ENCODE results near the gene MCTP1.
"Not testable (repeated sequence)": the region's sequence is repeated elsewhere in the genome, so short reads cannot be mapped to it uniquely, and the experiment has no call there.

MCTP1 gene

GRCh38 chr5:95152535-95152934 lies 132.4 kb downstream of the MCTP1 start:
- Histone ChIP-seq H3K4me1 (no peaks in the 10 kb centered on the region), H3K27me3 (no peaks in the 10 kb centered on the region; the same call in 1 of the 2 replicates), H3K4me3 (ENCODE audit: low read depth, low read length) (no peak overlapping the region), H3K36me3 (no peaks in the 10 kb centered on the region), H3K9me3 (no peaks in the 10 kb centered on the region)
- DNase-seq: no peak
- TF ChIP-seq CTCF (IDR thresholded peaks at IDR 0.05; ENCODE audit: low read depth, low read length): no peak

GRCh38 chr5:95152131-95152530 lies 132.8 kb downstream of the MCTP1 start:
- H3K36me3 ChIP-seq: no peaks in the 10 kb centered on the region
- TF ChIP-seq CTCF (IDR thresholded peaks at IDR 0.05; ENCODE audit: low read depth, low read length): no peak
- H3K4me1 ChIP-seq: no peaks in the 10 kb centered on the region
- H3K4me3 ChIP-seq (ENCODE audit: low read depth, low read length): no peak overlapping the region
- no peak for DNase-seq
- H3K9me3 ChIP-seq: no peaks in the 10 kb centered on the region
- no peaks in the 10 kb centered on the region; the same call in 1 of the 2 replicates for H3K27me3 ChIP-seq

- no peak for DNase-seq
- H3K4me3 ChIP-seq (ENCODE audit: low read depth, low read length): no peak overlapping the region
- no peaks in the 10 kb centered on the region; the same call in 1 of the 2 replicates for H3K27me3 ChIP-seq
- no peaks in the 10 kb centered on the region for H3K9me3 ChIP-seq
- TF ChIP-seq CTCF (IDR thresholded peaks at IDR 0.05; ENCODE audit: low read depth, low read length): no peak
- no peaks in the 10 kb centered on the region for H3K4me1 ChIP-seq
- H3K36me3 ChIP-seq: no peaks in the 10 kb centered on the region
Measured at GRCh38 chr5:95151694-95152093, 133.2 kb downstream of the MCTP1 start.

- Histone ChIP-seq H3K27me3 (no peaks in the 10 kb centered on the region; the same call in 1 of the 2 replicates), H3K4me1 (no peaks in the 10 kb centered on the region), H3K9me3 (no peaks in the 10 kb centered on the region), H3K36me3 (no peaks in the 10 kb centered on the region), H3K4me3 (ENCODE audit: low read depth, low read length) (no peak overlapping the region)
- DNase-seq: no peak
- no peak for TF ChIP-seq CTCF (IDR thresholded peaks at IDR 0.05; ENCODE audit: low read depth, low read length)
Measured at GRCh38 chr5:95149387-95149786, 135.5 kb downstream of the MCTP1 start.

GRCh38 chr5:95148453-95148852 lies 136.4 kb downstream of the MCTP1 start:
- Histone ChIP-seq H3K9me3 (no peaks in the 10 kb centered on the region), H3K4me1 (no peaks in the 10 kb centered on the region), H3K27me3 (no peaks in the 10 kb centered on the region; the same call in 1 of the 2 replicates), H3K36me3 (no peaks in the 10 kb centered on the region), H3K4me3 (ENCODE audit: low read depth, low read length) (no peak overlapping the region)
- TF ChIP-seq CTCF (IDR thresholded peaks at IDR 0.05; ENCODE audit: low read depth, low read length): no peak
- DNase-seq: no peak

- H3K9me3 ChIP-seq; H3K4me1 ChIP-seq; H3K4me3 ChIP-seq (ENCODE audit: low read depth, low read length); DNase-seq; H3K36me3 ChIP-seq: not testable (repeated sequence)
- H3K27me3 ChIP-seq: peaks cover 14% of the 10 kb centered on the region
Measured at GRCh38 chr5:95143858-95144257, 141.0 kb downstream of the MCTP1 start.

- Histone ChIP-seq H3K4me3 (ENCODE audit: low read depth, low read length) (no peak overlapping the region), H3K4me1 (no peaks in the 10 kb centered on the region), H3K9me3 (no peaks in the 10 kb centered on the region), H3K27me3 (peaks cover 25% of the 10 kb centered on the region), H3K36me3 (no peaks in the 10 kb centered on the region)
- no peak for DNase-seq
- TF ChIP-seq CTCF (IDR thresholded peaks at IDR 0.05; ENCODE audit: low read depth, low read length): no peak
Measured at GRCh38 chr5:95142145-95142544, 142.7 kb downstream of the MCTP1 start.

Data from BE2C (cell line).